22Rv1 (cell line): Measurements from ENCODE around the gene CHCHD5.
"Not testable (repeated sequence)": the region's sequence is repeated elsewhere in the genome, so short reads cannot be mapped to it uniquely, and the experiment has no call there.

Experiments used
- H3K27ac ChIP-seq: fragments of 450-650 bp; 2 replicates; pipeline ENCODE4 v1.5.1; 2017
- CTCF ChIP-seq: fragments of 450-650 bp; IDR thresholded peaks from 2 replicates; pipeline ENCODE4 v1.5.1; 2017; ENCODE audit warnings: mild to moderate bottlenecking
- ZFX ChIP-seq: fragments of 450-650 bp; IDR thresholded peaks from 2 replicates; pipeline ENCODE4 v1.6.1; 2017; ENCODE audit warnings: antibody characterized with exemption, borderline replicate concordance

CHCHD5 gene

GRCh38 chr2:112604952-112605351, 20.5 kb downstream of the CHCHD5 start:
- TF ChIP-seq CTCF (no peak), ZFX (no peak)
- no peak overlapping the region for H3K27ac ChIP-seq

- H3K27ac ChIP-seq, result no peak overlapping the region
- TF ChIP-seq CTCF (no peak), ZFX (no peak)
These were observed 21.5 kb downstream of the CHCHD5 start for GRCh38 chr2:112605926-112606325.

GRCh38 chr2:112606547-112606946, 22.1 kb downstream of the CHCHD5 start:
- H3K27ac ChIP-seq, result no peak overlapping the region
- TF ChIP-seq CTCF, result no peak
- TF ChIP-seq ZFX, result no peak

- H3K27ac ChIP-seq, result no peak overlapping the region
- TF ChIP-seq CTCF, result no peak
- no peak for TF ChIP-seq ZFX
These were observed 23.4 kb downstream of the CHCHD5 start for GRCh38 chr2:112607680-112608438.

GRCh38 chr2:112609320-112609719, 24.9 kb downstream of the CHCHD5 start:
- H3K27ac ChIP-seq, result not testable (repeated sequence)

GRCh38 chr2:112612283-112612682, 27.9 kb downstream of the CHCHD5 start:
- not testable (repeated sequence) for H3K27ac ChIP-seq

GRCh38 chr2:112614201-112614840, 29.9 kb downstream of the CHCHD5 start:
- H3K27ac ChIP-seq, result no peak overlapping the region
- no peak for TF ChIP-seq CTCF
- TF ChIP-seq ZFX, result no peak

GRCh38 chr2:112615051-112615450, 30.6 kb downstream of the CHCHD5 start:
- TF ChIP-seq CTCF (no peak), ZFX (no peak)
- H3K27ac ChIP-seq, result no peak overlapping the region

- H3K27ac ChIP-seq, result not testable (repeated sequence)
These were observed 31.4 kb downstream of the CHCHD5 start for GRCh38 chr2:112615798-112616197.
